Measurements from ENCODE around the gene TMEM233.

The TMEM233 gene

DNA sequence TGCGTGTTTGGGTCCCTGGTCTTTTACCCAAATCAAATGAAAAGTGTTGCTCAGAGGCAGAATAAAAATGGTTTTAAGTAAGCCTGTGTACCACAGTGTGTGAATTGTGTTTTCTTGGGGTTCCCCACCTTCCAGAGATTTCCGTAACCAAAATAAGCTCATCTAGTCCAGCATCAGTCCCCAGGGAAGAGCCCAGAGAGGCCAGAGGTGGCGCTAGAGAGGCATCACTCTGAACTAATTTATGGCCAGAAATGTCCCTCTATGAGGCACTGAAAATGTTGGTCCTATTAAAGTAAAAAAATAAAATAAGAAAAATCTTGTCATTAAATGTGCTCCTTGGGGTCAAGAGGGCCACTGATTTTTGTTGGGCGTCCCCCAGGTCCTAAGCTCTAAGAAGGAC lies 49.4 kb downstream of the TMEM233 start:
- no peak for TF ChIP-seq TEAD4 (IDR thresholded peaks at IDR 0.05)
- TF ChIP-seq, protein P1, sequence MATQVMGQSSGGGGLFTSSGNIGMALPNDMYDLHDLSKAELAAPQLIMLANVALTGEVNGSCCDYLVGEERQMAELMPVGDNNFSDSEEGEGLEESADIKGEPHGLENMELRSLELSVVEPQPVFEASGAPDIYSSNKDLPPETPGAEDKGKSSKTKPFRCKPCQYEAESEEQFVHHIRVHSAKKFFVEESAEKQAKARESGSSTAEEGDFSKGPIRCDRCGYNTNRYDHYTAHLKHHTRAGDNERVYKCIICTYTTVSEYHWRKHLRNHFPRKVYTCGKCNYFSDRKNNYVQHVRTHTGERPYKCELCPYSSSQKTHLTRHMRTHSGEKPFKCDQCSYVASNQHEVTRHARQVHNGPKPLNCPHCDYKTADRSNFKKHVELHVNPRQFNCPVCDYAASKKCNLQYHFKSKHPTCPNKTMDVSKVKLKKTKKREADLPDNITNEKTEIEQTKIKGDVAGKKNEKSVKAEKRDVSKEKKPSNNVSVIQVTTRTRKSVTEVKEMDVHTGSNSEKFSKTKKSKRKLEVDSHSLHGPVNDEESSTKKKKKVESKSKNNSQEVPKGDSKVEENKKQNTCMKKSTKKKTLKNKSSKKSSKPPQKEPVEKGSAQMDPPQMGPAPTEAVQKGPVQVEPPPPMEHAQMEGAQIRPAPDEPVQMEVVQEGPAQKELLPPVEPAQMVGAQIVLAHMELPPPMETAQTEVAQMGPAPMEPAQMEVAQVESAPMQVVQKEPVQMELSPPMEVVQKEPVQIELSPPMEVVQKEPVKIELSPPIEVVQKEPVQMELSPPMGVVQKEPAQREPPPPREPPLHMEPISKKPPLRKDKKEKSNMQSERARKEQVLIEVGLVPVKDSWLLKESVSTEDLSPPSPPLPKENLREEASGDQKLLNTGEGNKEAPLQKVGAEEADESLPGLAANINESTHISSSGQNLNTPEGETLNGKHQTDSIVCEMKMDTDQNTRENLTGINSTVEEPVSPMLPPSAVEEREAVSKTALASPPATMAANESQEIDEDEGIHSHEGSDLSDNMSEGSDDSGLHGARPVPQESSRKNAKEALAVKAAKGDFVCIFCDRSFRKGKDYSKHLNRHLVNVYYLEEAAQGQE (IDR thresholded peaks at IDR 0.05; ENCODE audit: low read depth), result no peak
- TF ChIP-seq, protein P2, sequence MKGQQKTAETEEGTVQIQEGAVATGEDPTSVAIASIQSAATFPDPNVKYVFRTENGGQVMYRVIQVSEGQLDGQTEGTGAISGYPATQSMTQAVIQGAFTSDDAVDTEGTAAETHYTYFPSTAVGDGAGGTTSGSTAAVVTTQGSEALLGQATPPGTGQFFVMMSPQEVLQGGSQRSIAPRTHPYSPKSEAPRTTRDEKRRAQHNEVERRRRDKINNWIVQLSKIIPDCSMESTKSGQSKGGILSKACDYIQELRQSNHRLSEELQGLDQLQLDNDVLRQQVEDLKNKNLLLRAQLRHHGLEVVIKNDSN (IDR thresholded peaks at IDR 0.05), result no peak

DNA sequence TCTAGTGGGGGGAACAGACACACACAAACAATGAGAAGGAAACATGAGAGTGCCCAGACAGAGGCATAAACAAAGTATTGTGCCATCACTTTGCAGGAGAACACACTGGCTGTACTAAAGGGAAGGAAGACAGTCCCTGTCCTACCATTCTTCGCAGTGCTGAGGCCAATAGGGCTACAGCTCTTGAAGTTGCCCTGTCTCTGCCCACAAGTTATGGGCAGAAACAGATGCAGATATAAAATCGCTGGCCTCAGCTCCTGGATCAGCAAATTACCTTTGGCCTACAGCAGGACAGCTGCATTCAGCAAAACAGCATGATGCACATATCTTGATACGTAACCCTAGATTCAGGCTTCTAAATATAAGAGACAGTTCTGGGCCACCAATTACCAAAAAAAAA lies 51.4 kb downstream of the TMEM233 start:
- TF ChIP-seq YY1 (IDR thresholded peaks at IDR 0.05; ENCODE audit: low read depth), result no peak
- no peak for TF ChIP-seq EP300 (IDR thresholded peaks at IDR 0.05; ENCODE audit: borderline replicate concordance)
- TF ChIP-seq RAD21 (IDR thresholded peaks at IDR 0.05; ENCODE audit: low read depth), result no peak

DNA sequence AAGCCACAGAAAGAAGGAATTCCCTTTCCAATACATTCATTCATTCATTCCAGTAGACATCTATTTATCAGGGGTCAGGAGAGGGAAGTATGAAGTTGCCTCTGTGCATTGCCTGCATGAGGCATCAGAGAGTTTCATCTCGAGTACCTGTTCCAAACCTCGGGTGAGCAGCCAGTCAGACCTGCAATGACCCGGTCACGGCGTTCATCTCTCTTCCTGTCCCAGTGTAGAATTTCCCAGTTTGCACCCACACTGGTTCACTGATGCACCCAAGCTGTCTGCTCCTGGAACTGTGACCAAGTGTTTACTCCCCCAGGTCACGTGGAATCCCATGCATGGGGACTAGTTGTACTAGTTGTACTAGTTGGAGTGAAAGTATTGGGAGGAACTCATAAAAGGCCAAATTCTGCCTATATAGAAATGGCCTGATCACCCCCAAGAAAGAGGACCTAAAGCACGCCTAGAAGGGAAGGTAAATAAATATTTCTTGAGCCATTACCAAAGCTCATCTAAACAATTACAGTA lies 52.0 kb downstream of the TMEM233 start:
- TF ChIP-seq, protein P2 (IDR thresholded peaks at IDR 0.05), result no peak
- TF ChIP-seq CEBPB (IDR thresholded peaks at IDR 0.05) (no peak), NFIC (IDR thresholded peaks at IDR 0.05) (no peak), TEAD4 (IDR thresholded peaks at IDR 0.05) (no peak), YY1 (IDR thresholded peaks at IDR 0.05; ENCODE audit: low read depth) (no peak), RAD21 (IDR thresholded peaks at IDR 0.05; ENCODE audit: low read depth) (no peak), TAF1 (IDR thresholded peaks at IDR 0.05; ENCODE audit: low read depth) (no peak), EGR1 (IDR thresholded peaks at IDR 0.05) (no peak), TCF12 (IDR thresholded peaks at IDR 0.05; ENCODE audit: low read depth) (no peak), ZBTB7A (IDR thresholded peaks at IDR 0.05; ENCODE audit: low read depth) (no peak), FOXM1 (IDR thresholded peaks at IDR 0.05; ENCODE audit: borderline replicate concordance, low read depth) (no peak), EP300 (IDR thresholded peaks at IDR 0.05; ENCODE audit: borderline replicate concordance) (no peak), CREB1 (IDR thresholded peaks at IDR 0.05; ENCODE audit: low read depth) (no peak)
- TF ChIP-seq, protein P3, sequence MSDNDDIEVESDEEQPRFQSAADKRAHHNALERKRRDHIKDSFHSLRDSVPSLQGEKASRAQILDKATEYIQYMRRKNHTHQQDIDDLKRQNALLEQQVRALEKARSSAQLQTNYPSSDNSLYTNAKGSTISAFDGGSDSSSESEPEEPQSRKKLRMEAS (IDR thresholded peaks at IDR 0.05), result no peak
- TF ChIP-seq, protein P1 (IDR thresholded peaks at IDR 0.05; ENCODE audit: low read depth), result no peak

DNA sequence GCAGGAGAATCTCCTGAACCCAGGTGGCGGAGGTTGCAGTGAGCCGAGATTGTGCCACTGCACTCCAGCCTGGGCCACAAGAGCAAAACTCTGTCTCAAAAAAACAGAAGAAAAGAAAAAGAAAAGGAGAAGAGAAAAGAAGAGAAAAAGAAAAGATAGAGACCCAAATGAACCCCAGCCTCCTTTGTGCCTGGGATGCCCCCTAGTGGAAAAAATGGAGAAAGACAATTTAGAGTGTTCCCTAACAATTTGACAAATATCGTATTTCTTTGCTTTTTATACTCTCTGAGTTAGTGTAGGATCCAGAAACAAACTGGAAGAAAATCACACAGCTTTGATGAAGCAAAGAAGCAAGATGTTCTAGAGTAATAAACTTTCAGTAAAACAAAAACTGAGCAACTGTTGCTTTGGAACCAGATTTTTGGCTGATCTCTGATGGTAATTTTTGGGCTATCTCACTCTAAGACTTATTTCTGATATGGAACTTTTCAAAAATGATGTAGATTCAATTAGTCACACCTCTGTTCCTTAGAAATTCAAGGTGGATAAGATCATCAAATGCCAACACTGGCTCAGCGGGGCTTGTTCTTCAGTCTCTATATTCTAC lies 55.7 kb downstream of the TMEM233 start:
- TF ChIP-seq CEBPB (IDR thresholded peaks at IDR 0.05) (no peak), EGR1 (IDR thresholded peaks at IDR 0.05) (no peak), RAD21 (IDR thresholded peaks at IDR 0.05; ENCODE audit: low read depth) (peak; percentile 69), FOXM1 (IDR thresholded peaks at IDR 0.05; ENCODE audit: borderline replicate concordance, low read depth) (no peak), CREB1 (IDR thresholded peaks at IDR 0.05; ENCODE audit: low read depth) (no peak), TEAD4 (IDR thresholded peaks at IDR 0.05) (peak; percentile 38; the same call in 1 of the 2 replicates)
- TF ChIP-seq, protein P1 (IDR thresholded peaks at IDR 0.05; ENCODE audit: low read depth), result no peak
- TF ChIP-seq, protein P2 (IDR thresholded peaks at IDR 0.05), result no peak
- TF ChIP-seq, protein P3 (IDR thresholded peaks at IDR 0.05), result no peak

All from Ishikawa (cell line).